AG04449 (cell line): ENCODE data around the gene ADAMTS12.
A peak's percentile ranks its signal among the peaks of the same experiment; 100 is the strongest.

ENCODE experiments used
- CTCF ChIA-PET: fragments of 350-600 bp; formaldehyde crosslinking; extraction: SDS; loops from one replicate; lab custom pipeline; 2021; ENCODE audit warnings: antibody characterized with exemption; lab: Yijun Ruan, JAX
- POLR2A ChIA-PET: fragments of 400-600, 350-600 bp; formaldehyde crosslinking; extraction: SDS; loops from one replicate; lab custom pipeline; 2020; ENCODE audit warnings: antibody characterized with exemption, inconsistent platforms; lab: Yijun Ruan, JAX
- DNase-seq: peaks from one replicate; pipeline ENCODE4 v3.0.0-alpha.2; 2010; ENCODE audit warnings: low read depth, low spot score
- H3K4me3 ChIP-seq: 2 replicates; pipeline ENCODE4 v1.5.1; 2011; ENCODE audit warnings: low read depth, mild to moderate bottlenecking, control low read depth, low read length
- CTCF ChIP-seq: IDR thresholded peaks from one replicate; pipeline ENCODE4 v1.5.1; 2011; ENCODE audit warnings: mild to moderate bottlenecking, moderate library complexity, low read length, control low read depth, inconsistent platforms; ENCODE audit not compliant: insufficient read depth; ENCODE audit errors: missing control alignments

ADAMTS12 gene

DNA sequence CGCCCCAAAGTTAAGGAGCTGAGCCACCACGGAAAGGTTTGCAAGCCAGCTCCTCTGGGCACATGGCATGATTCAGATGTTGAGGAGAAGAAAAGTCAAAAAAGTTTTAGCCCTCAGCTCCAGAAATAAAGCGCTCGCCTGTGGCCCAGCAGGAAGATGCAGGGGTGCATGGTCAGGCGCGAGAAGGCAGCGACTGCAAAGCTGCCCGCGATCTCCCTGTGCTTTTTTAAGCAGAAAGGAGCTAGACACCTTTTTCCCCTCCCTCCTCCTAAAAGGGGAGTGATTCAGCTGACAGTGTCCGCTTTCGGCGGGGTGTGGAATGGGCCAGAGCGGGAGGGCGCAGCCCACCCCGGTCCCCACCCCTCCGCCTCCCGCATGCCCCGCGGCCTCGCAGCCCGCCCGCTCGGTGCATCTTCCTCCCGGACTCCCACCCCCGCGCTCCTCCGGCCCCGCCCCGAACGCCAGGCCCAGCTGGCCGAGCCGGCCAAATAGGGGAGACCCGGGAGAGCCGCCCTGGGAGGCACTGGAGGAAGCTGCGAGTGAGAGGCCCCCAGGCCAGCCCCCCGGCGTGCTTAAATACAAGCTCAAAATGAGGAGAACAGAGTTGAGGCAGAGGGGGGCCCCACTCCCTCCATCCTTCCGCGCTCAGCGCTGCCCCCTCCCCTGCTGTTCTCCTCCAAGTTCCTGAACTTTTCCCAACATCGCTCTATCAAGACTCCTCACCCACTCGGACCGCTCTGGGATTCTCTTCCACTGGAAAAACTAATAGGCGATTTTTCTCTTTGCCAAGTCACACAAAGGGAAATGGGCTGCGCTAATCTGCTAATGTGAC lies at the start of gene ADAMTS12:
Gene ADAMTS12, minus strand, starts transcription at position 203 of the 832 bp plus-strand sequence. Its CDS starts 134 bp downstream, at position 69.
- TF ChIP-seq CTCF: no peak
- peak within 1 kb of the TSS; percentile 67 for H3K4me3 ChIP-seq
- ChIA-PET CTCF (interaction anchor here (0.6 to 3.8 kb wide), 8 partner anchors 8 to 421 kb away, joined by 3 to 21 read pairs (median 4); partner anchors contain the start of gene RXFP3), POLR2A (interaction anchor here (0.9 to 1.6 kb wide), 8 partner anchors 8 to 451 kb away, joined by 3 to 11 read pairs (median 4); partner anchors contain the start of gene TARS1)
- DNase-seq: no peak

- TF ChIP-seq CTCF: no peak
- ChIA-PET POLR2A (no interaction called here), CTCF (interaction anchor here (0.9 to 1.9 kb wide), 3 partner anchors 9 to 56 kb away, joined by 3 to 5 read pairs (median 3); no protein-coding TSS in a partner anchor)
- no peak overlapping the region for H3K4me3 ChIP-seq
- no peak for DNase-seq
Measured at GRCh38 chr5:33941090-33941489, 49.3 kb upstream of the ADAMTS12 start.

- ChIA-PET POLR2A (no interaction called here), CTCF (interaction anchor here (1.0 to 1.3 kb wide), 2 partner anchors 16 to 30 kb away, joined by 3 to 5 read pairs; no protein-coding TSS in a partner anchor)
- no peak for DNase-seq
- H3K4me3 ChIP-seq: no peak overlapping the region
- TF ChIP-seq CTCF: no peak
Measured at GRCh38 chr5:33939556-33940262, 47.9 kb upstream of the ADAMTS12 start.

GRCh38 chr5:33938881-33939280 lies 47.1 kb upstream of the ADAMTS12 start:
- no peak for DNase-seq
- POLR2A ChIA-PET: no interaction called here
- CTCF ChIA-PET: interaction anchor here (1.3 kb wide), 1 partner anchor 15 kb away, joined by 3 read pairs; no protein-coding TSS in a partner anchor
- H3K4me3 ChIP-seq: no peak overlapping the region
- no peak for TF ChIP-seq CTCF

GRCh38 chr5:33938507-33938796 lies 46.7 kb upstream of the ADAMTS12 start:
- ChIA-PET POLR2A (no interaction called here), CTCF (no interaction called here)
- TF ChIP-seq CTCF: no peak

More at GRCh38 chr5:33938507-33938796, 46.7 kb upstream of the ADAMTS12 start:
- no peak for DNase-seq
- H3K4me3 ChIP-seq: no peak overlapping the region
